ENCODE measurements around the gene KLK12.
A peak's percentile ranks its signal among the peaks of the same experiment; 100 is the strongest.

KLK12 gene, protein sequence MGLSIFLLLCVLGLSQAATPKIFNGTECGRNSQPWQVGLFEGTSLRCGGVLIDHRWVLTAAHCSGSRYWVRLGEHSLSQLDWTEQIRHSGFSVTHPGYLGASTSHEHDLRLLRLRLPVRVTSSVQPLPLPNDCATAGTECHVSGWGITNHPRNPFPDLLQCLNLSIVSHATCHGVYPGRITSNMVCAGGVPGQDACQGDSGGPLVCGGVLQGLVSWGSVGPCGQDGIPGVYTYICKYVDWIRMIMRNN

DNA sequence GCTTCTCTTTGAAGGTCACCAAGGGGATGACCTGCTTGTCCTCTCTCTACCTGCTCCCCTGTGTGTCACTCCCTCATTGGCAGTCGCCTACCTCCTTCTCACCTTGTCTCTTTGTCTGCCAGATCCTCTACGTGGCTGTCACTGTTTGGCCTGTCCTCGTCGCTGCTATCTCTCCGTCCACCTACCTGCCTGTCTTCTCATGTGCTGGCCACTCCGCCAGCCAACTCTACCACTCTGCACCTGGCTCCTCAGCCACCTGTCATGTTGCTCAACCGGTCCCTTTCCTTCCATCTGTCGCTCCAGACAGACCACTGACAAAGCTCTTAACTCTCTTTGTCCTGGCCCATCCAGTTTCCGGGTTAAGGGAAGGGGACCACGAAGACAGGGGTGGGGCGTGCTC is at the start of gene KLK12:
Gene KLK12 (minus strand): TSS at position 299 of the 400 bp plus-strand sequence. CDS start 381 bp downstream, outside the sequence.
- no peak for DNase-seq (ENCODE audit: low spot score)

DNA sequence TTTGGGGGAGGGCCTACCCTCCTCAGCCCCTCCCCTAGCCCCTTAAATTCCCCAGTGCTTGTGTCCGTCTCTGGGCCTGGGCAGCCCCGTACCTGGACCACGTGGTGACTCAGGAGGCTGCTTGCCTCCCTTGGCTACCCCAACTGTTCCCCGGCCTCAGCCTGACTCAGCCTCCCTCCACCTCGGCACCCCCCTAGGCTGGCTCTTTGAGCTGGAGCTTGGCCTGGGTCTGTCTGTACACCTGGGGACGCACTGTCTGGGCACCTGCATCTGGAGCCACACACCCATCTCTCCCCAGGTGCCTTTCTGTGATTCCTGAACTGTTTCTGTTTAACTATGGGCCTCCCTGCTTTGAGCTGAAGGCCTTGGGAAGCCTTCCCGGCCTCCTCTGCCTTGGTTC is 49.7 kb upstream of the KLK12 start:
- DNase-seq (ENCODE audit: low spot score), result no peak

GRCh38 chr19:51083783-51084182 is 49.0 kb upstream of the KLK12 start:
- no peak for DNase-seq (ENCODE audit: low spot score)

DNA sequence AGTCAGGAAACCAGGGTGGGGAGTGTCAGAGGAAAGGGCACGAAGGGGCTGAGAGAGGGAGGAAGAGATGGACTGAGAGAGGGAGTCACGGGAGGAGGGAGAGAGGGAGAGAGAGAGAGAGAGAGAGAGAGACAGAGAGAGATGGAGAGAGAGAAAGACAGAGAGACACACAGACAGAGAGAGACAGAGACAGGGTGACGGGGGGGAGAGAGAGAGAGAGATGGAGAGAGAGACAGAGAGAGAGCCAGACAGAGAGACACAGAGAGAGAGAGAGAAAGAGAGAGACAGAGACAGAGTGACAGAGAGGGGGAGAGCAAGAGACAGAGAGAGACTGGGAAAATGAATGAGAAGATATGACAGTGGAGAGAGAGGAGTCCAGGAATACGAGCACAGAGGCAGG is 48.4 kb upstream of the KLK12 start:
- DNase-seq (ENCODE audit: low spot score), result no peak

DNA sequence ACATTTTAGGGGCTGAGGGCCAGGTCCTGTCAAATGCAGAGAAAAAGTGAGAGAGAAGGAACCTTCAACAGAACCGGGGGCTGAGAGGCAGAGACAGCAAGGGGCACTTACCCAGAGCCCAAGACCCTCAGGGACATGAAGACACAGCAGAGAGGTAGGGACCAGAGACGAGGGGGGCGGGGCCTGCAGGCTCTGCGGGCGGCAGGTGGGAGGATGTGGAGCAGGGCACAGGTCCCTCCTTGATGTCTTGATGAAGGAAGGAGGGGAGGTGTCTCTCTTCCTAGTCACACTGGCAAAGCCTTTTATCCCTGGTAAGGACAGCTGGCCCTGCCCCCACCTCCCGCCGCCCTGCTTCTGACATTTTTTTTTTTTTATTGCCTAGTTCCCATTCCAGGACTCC is 47.8 kb upstream of the KLK12 start, which contains the start of gene KLK14:
Gene KLK14 (minus strand): TSS at position 277 of the 400 bp plus-strand sequence. CDS start 273 bp downstream, at position 4.
- peak; percentile 55 for DNase-seq (ENCODE audit: low spot score)

- DNase-seq (ENCODE audit: low spot score), result no peak
Measured at GRCh38 chr19:51081476-51081875, 46.7 kb upstream of the KLK12 start.

DNA sequence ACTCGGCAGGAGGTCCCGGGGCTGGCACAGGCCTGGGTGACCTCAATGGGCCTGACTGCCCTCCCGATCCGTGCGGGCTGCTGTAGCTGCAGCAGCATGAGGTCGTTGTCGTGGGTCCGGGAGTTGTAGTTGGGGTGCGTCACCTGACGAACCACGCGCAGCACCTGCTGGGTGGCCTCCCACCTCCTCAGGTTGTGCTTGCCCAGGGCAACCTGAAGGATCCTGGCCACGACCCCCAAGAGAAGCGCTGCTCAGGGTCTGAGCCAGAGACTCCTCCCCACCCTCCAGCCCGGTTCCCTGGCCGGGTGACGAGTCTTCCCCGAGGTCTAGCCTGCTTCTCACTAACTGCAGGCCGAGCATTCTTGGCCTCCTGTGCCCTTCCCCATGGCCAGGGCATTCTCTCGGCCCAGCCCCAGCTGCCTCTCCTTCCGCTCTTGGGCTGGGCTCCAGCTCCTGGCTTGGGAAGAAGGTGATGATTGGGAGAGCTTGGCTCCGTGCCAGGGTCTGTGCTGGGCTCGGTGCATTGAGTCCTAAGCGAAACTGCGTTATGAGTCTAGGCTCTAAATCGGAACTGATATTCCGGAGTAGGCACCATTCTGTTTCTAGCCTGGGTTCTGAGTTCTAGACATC is 44.8 kb upstream of the KLK12 start:
- no peak for DNase-seq (ENCODE audit: low spot score)

DNA sequence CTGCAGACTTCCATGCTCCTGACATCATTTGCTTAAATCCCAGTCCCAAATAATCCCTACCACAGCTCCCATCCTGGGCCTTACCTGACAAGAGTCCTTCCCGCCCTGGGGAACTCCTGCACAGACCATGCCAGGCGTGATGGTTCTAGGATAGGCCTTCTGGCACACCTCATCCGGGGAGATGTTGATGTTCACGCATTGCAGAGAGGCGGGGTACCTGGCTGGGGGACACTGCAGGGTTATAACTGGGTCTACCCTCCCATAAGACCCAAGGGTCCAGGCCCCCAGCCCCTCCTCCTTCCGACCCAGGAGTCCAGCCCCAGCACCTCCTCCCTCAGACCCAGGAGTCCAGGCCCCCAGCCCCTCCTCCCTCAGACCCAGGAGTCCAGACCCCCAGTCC is 43.9 kb upstream of the KLK12 start:
- no peak for DNase-seq (ENCODE audit: low spot score)

DNA sequence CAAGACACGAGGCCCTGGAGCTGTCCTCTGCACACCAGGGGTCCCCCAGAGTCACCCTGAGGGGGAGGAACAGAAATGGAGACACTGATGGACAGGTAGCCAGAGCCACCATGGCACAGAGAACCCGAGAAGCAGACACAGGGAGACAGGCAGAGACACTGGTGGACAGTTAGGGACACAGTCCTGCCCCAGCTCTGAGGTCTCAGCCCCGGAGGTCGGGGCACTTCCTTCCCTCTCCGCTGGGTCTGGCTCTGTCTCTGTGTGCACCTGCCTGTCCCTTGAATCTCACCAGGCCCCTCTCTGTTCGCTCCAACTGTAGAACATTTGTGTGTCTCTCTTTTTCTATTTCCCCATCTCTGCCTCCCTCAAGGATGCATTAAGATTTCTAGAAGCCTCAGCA is 43.3 kb upstream of the KLK12 start:
- DNase-seq (ENCODE audit: low spot score), result no peak

DNA sequence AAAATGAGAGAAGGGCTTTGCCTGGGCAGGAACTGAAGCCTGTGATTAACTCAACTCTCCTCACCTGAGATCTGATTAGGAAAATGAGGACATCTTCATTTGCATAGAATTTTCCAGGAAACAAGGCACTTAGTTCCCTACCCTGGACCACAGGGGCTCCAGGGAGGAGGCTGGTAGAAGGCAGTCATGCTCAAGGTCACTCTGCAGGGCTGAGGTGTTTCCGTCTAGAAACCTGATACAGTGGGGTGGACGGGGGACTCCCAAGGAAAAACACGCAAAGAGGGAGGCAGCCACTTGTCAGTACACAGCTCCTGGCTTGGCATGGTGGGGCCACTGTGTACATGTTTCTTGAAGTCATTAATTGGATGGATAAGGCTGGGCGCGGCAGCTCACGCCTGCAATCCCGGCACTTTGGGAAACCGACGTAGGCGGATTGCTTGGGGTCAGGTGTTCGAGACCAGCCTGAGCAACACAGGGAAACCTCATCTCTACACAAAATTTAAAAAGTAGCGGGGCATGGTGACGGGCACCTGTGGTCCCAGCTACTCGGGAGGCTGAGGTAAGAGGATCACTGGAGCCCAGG is 41.9 kb upstream of the KLK12 start:
- DNase-seq (ENCODE audit: low spot score), result no peak

GRCh38 chr19:51075998-51076397 is 41.2 kb upstream of the KLK12 start:
- DNase-seq (ENCODE audit: low spot score), result no peak

DNA sequence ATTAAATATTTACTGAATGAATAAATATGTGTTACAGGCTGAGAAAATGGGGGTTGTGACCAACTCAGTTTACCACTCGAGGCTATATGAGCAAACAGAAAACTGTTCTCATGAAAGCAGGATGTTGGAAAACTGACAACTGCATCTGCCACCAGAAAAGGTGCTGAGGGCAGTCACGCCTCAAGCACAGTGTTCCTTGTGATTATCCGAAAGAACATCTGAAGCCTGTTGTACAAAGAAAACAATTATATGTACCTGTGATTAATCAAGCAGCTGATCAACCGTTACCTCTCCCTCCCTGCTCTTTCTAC is 36.2 kb upstream of the KLK12 start:
- no peak for DNase-seq (ENCODE audit: low spot score)

- no peak for DNase-seq (ENCODE audit: low spot score)
Measured at GRCh38 chr19:51070334-51071094, 35.7 kb upstream of the KLK12 start.

GRCh38 chr19:51066393-51067186 is 31.8 kb upstream of the KLK12 start:
- no peak for DNase-seq (ENCODE audit: low spot score)

DNA sequence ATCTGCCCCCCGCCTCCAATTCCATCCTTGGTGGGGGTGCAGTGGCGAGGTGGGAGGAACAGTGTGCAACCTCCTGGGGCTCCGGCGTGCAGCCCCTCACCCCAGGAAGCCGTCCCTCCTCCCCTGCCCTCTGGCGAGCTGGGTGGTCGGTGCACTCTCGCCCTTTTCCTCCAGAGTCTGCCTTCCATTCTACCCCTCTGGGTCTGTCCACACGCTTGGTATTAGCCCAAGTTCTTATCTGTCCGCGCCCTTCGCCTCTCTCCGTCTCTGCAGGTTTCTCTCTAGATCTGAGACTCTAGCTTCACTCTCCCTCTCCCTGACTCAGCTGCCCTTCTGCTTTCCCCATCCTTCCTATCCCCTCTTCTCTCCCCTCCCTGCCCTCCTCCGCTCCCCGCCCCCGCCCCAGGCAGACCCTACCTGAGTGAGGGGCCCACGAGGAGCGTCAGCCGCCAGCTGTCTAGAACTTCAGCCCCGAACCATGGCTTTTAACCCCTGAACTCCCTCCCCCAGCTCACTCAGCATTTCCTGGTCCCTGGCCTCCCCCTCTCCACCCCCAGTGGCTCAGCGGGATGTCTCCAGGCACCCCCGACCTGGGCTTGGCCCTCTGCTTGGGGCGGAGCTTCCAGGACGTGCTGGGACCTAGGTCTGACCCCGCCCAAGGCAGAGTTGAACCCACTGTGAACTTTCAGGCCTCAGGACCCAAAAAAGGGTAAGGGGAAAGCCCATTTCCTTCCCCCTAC is 30.6 kb upstream of the KLK12 start:
- DNase-seq (ENCODE audit: low spot score), result no peak

DNA sequence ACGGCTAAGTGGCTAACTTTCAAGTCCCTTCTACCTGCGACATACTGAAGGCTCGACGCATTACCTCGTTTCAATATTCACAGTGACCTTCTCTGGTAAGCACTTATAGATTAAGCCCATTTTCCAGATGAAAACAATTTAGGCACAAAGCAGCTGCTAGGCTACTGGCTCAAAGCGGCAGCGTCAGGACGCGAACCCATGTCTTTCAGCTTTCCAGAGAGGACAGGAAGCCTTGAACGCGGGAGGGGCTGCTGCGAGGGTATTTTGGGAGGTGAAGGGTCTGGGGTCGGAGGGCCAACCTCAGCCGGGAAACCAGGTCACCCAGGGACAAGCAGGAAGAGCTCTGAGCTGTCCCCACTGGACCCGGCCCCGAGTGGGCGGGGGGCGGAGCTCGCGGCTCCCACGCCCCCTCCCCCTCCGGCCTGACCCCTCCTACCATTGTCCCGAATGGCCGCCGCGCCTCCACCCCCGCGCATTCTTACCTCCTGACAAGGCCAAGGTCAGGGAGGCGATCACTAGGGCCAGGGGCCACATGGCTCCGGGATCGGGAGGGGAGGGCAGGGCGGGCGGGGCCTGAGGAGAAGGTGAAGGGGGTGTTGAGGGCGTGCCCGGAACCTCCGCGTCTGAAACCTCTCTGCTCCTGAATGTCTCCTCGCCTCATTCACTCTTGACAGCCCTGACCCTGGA is 29.9 kb upstream of the KLK12 start, which contains the start of gene KLK13:
Gene KLK13 (minus strand): TSS at position 559 of the 687 bp plus-strand sequence. CDS start 25 bp downstream, at position 534.
- DNase-seq (ENCODE audit: low spot score), result peak; percentile 93

DNA sequence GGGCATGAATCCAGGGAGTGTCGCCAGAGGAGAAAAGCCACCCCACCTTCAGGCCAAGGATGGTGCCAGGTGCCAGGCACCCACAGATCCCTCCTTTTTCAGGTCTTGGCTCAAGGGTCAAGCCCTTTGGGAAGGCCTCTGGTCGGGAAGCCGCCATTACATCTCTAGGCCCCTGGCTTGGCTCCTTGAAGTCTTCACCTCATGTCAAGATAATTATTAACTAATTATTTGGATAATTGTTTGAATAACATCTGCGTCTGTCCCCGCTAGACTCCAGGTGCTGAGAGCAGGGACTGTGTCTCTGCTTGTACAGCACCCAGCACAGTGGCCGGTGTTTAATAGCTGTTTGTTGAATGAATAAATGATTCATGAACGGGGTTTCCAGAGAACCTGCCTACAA is 28.9 kb upstream of the KLK12 start:
- no peak for DNase-seq (ENCODE audit: low spot score)

DNA sequence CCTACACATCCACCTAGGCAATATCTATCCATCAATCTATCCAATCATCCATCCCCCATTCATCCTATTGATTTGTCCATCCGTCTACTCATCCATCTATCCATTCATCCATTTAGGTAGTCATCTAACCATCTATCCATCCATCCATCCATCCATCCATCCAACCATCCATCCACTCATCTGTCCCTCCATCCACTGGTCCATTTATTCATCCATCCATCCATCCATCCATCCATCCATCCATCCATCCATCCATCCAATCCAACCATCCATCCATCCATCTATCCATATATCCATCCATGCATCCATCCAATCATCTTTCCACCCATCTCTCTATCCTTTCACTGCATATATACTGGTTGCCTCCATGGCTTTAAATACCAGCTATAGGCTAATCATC is 26.2 kb upstream of the KLK12 start:
- DNase-seq (ENCODE audit: low spot score), result no peak

- DNase-seq (ENCODE audit: low spot score), result no peak
Measured at GRCh38 chr19:51060336-51060735, 25.5 kb upstream of the KLK12 start.

DNA sequence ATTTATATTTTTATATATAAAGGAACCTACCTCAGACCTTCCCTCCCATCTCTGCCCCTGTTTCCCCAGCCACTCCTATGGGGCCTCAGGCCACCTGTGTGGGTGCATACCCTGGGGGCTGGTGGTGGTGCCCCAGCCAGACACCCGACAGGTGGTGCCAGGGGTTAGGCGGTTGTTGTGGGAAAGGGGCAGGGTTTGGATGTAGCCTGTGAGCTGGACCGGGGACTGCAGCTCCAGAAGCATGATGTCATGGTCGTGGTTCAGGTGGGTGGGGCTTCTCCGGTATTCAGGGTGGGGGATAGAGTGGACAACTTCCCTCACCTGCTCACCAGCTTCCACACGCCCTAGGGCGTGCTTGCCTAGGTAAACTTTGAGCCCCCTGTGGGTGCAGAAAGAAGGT is 24.9 kb upstream of the KLK12 start:
- DNase-seq (ENCODE audit: low spot score), result no peak

GRCh38 chr19:51055866-51056265 is 21.1 kb upstream of the KLK12 start:
- no peak for DNase-seq (ENCODE audit: low spot score)

Measured in iPS-NIHi11 (cell line).